Cardiac fibroblast (primary cell): ENCODE measurements around the gene PSMD1.

Source experiments
- DNase-seq, 2 donors: peaks; one replicate each; pipeline versions ENCODE4 v3.0.0 to v3.0.0-alpha.2; 2010; ENCODE audit warnings: low read depth in 2 of 2
- H3K4me3 ChIP-seq, 2 donors: replicated peaks in 1 of 2; 1 replicate in 1 of 2; 2 replicates in 1 of 2; pipeline ENCODE4 v1.5.1; 2011; ENCODE audit warnings: low read depth in 2 of 2, low read length in 2 of 2, mild to moderate bottlenecking in 2 of 2, moderate library complexity in 1 of 2
- CTCF ChIP-seq: IDR thresholded peaks from one replicate; pipeline ENCODE4 v1.5.1; 2011; ENCODE audit warnings: low read depth, mild to moderate bottlenecking, low read length, inconsistent platforms

Gene PSMD1

DNA sequence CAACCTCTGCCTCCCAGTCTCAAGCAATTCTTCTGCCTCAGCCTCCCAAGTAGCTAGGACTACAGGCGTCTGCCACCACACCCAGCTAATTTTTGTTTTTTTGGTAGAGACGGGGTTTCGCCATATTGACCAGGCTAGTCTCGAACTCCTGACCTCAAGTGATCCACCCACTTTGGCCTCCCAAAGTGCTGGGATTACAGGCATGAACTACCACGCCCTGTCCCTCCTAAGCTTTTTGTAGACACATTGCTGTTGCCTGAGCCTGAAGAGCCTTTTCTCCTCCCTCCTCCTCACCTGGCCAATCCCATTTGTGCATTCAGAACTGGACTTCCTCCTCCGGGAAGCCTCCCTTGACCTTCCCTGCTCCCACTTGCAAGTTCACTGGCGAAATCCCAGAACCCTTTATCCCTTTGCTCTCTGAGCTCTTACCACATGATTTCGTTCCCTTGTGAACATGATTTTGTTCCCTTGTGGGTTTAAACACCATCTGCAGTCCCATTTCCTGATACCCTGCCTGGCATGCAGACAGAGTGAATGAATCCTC lies 16.8 kb upstream of the PSMD1 start:
- TF ChIP-seq CTCF = no peak
- no peak for DNase-seq
- H3K4me3 ChIP-seq = no peak overlapping the region

DNA sequence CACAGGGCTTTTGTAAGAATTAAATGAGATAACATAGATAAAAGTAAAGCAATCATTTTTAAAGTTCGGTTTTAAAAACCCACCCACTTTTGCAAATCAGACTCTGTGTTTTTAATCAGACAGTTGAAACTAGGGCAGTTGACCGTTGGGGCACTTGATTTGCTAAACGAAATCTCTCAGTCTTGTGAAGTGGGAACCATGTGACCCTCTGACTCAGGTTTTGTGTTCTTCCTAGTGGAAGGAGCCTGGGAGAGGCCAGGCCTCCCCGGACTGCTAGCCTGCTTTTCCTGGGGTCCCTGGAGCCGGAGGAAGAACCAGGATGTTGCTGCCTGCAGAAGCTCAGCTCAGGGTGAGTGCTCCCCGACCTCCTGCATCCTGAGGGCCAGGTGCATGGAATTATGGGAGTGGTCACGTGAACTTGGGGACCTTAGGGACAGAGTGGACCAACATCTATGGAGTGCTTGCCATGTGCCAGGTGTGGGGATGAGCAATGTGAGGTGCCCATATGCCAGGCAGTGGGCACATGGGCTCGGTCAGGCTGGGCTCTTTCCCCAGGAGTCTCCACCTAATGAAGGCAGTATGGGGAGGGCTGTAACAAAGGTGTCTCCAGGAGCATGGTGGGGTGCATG lies 15.5 kb upstream of the PSMD1 start:
- H3K4me3 ChIP-seq = no peak overlapping the region
- no peak for DNase-seq

DNA sequence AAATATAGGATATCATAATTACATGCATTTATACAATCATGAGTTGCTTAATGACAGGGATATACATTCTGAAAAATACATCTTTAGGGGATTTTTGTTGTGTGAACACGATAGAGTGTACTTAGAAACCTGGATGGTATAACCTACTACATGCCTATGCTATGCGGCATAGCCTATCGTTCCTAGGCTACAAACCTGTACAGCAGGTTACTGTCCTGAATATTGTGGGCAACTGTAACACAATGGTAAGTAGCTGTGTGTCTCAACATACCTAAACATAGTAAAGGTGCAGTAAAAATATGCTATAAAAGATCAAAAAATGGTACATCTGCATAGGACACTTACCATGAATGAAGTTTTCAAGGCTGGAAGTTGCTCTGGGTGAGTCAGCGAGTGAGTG lies 12.9 kb upstream of the PSMD1 start:
- TF ChIP-seq CTCF = no peak
- DNase-seq = no peak
- no peak overlapping the region for H3K4me3 ChIP-seq

More for the DNA sequence above, 15.5 kb upstream of the PSMD1 start:
- TF ChIP-seq CTCF = no peak

DNA sequence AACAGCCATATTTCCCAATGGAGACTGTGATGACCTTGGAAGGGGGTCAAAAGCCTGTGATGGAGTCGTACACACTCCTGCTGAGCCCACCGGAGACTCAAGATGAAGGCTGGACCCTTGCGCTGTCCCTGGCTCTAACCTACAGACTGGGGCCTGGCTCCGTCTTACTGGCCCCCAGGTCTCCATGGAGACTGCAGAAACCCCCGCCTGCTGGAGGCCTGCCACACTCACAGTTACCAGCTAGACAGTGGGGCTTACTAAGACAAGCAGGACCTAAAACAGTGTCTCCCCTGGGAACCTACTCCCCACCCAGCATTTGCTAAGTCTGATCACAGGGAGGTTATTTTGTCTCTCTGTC lies 9.8 kb upstream of the PSMD1 start:
- TF ChIP-seq CTCF = no peak
- no peak for DNase-seq
- no peak overlapping the region for H3K4me3 ChIP-seq

- no peak overlapping the region for H3K4me3 ChIP-seq
- DNase-seq = no peak
- TF ChIP-seq CTCF = no peak
Observed at GRCh38 chr2:231047274-231047922, 9.3 kb upstream of the PSMD1 start.

- no peak for DNase-seq
- no peak overlapping the region for H3K4me3 ChIP-seq
- TF ChIP-seq CTCF = no peak
Observed at GRCh38 chr2:231047923-231048915, 8.4 kb upstream of the PSMD1 start.
